SH-SY5Y (cell line): ENCODE data around the gene NYAP1.

ENCODE experiments used
- GATA2 ChIP-seq: IDR thresholded peaks from 2 replicates; pipeline ENCODE4 v1.6.1; 2011; ENCODE audit warnings: mild to moderate bottlenecking, low read depth, low read length
- GATA3 ChIP-seq: IDR thresholded peaks from 2 replicates; pipeline ENCODE4 v1.6.1; 2011; ENCODE audit warnings: low read depth, mild to moderate bottlenecking, low read length, moderate library complexity

DNA sequence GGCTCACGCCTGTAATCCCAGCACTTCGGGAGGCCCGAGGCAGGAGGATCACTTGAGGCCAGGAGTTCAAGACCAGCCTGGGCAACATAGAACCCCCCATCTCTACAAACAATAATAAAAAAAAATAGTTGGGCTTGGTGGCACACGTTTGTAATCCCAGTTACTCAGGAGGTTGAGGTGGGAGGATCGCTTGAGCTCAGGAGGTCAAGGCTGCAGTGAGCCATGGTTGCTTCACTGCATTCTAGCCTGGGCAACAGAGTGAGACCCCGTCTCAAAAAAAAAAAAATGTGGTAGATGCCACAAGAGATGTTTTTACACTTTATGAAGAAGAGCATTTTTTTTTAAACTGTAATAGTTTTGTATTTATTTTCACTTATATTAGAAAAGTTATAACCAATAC, 12.8 kb downstream of the NYAP1 start:
- TF ChIP-seq GATA2 = no peak
- TF ChIP-seq GATA3 = no peak
